Measurements from ENCODE around the gene FRMD4B. TPM values are rescaled to one million over a fixed set of nuclear protein-coding genes. Genes with fewer than 3 reads are reported as not detected.

Gene FRMD4B
- total RNA-seq, 4 donors from 2014 or later, result 15.5 to 36.7 (median 26.0) TPM

- Histone ChIP-seq H3K9me3 (no peaks in the 10 kb centered on the region), H3K4me1 (no peaks in the 10 kb centered on the region), H3K27me3 (no peaks in the 10 kb centered on the region), H3K4me3 (no peak overlapping the region), H3K36me3 (no peaks in the 10 kb centered on the region), H3K27ac (no peak overlapping the region)
- intact Hi-C loops (cut with DNase I; ENCODE audit: low total_unique reads), result no loop called here
- TF ChIP-seq EP300 (IDR thresholded peaks at IDR 0.05; ENCODE audit: low read depth) (no peak), POLR2AphosphoS5 (IDR thresholded peaks at IDR 0.05) (no peak), POLR2A (IDR thresholded peaks at IDR 0.05) (no peak)
- TF ChIP-seq, protein P1, sequence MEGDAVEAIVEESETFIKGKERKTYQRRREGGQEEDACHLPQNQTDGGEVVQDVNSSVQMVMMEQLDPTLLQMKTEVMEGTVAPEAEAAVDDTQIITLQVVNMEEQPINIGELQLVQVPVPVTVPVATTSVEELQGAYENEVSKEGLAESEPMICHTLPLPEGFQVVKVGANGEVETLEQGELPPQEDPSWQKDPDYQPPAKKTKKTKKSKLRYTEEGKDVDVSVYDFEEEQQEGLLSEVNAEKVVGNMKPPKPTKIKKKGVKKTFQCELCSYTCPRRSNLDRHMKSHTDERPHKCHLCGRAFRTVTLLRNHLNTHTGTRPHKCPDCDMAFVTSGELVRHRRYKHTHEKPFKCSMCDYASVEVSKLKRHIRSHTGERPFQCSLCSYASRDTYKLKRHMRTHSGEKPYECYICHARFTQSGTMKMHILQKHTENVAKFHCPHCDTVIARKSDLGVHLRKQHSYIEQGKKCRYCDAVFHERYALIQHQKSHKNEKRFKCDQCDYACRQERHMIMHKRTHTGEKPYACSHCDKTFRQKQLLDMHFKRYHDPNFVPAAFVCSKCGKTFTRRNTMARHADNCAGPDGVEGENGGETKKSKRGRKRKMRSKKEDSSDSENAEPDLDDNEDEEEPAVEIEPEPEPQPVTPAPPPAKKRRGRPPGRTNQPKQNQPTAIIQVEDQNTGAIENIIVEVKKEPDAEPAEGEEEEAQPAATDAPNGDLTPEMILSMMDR (IDR thresholded peaks at IDR 0.05), result no peak
- 89 to 91% methylated on average over 3 of the region's 3 CpGs for WGBS, 2 donors (ENCODE audit: low coverage in 1 of 2)
- no peak for DNase-seq
- in situ Hi-C loops (cut with MboI; ENCODE audit: low pct_ligation_motif_present in 1 of 4, low pct_unique_long_range_greater_than_20kb in 1 of 4, low sequenced_read_pairs in 3 of 4), result loop anchor here in 1 of 4 donors (25.0 kb wide), 1 partner anchor 811 kb away; no protein-coding TSS in a partner anchor
Measured at GRCh38 chr3:69126216-69126615, 259.7 kb downstream of the FRMD4B start.

GRCh38 chr3:69122403-69122802 lies 263.5 kb downstream of the FRMD4B start, which contains the start of gene LMOD3:
Gene LMOD3, minus strand, starts transcription at chr3:69122595. Its CDS starts 209 bp downstream, at chr3:69122386.
- no peak for DNase-seq
- WGBS, 2 donors (ENCODE audit: low coverage in 1 of 2), result 69 to 73% methylated on average over 2 to 3 of the region's 3 CpGs
- intact Hi-C loops (cut with DNase I; ENCODE audit: low total_unique reads) (no loop called here), in situ Hi-C loops (cut with MboI; ENCODE audit: low pct_ligation_motif_present in 1 of 4, low pct_unique_long_range_greater_than_20kb in 1 of 4, low sequenced_read_pairs in 3 of 4) (no loop called here)
- TF ChIP-seq, protein P1 (IDR thresholded peaks at IDR 0.05), result no peak
- TF ChIP-seq EP300 (IDR thresholded peaks at IDR 0.05; ENCODE audit: low read depth), result no peak
- no peak for TF ChIP-seq POLR2A (IDR thresholded peaks at IDR 0.05)
- no peak for TF ChIP-seq POLR2AphosphoS5 (IDR thresholded peaks at IDR 0.05)
- no peaks in the 10 kb centered on the region for H3K27me3 ChIP-seq
- H3K36me3 ChIP-seq, result no peaks in the 10 kb centered on the region
- H3K4me3 ChIP-seq, result no peak within 1 kb of the TSS
- H3K27ac ChIP-seq, result no peak within 1 kb of the TSS
- peaks cover 0 to 3% (median 0%) of the 10 kb centered on the region in 4 donors for H3K4me1 ChIP-seq
- H3K9me3 ChIP-seq, result no peaks in the 10 kb centered on the region

GRCh38 chr3:69121950-69122349 lies 263.9 kb downstream of the FRMD4B start:
- no peak for TF ChIP-seq EP300 (IDR thresholded peaks at IDR 0.05; ENCODE audit: low read depth)
- no peak for TF ChIP-seq POLR2A (IDR thresholded peaks at IDR 0.05)
- TF ChIP-seq POLR2AphosphoS5 (IDR thresholded peaks at IDR 0.05), result no peak
- TF ChIP-seq, protein P1 (IDR thresholded peaks at IDR 0.05), result no peak
- no peak for DNase-seq
- Histone ChIP-seq H3K9me3 (no peaks in the 10 kb centered on the region), H3K4me3 (no peak overlapping the region), H3K4me1 (peaks cover 0 to 3% (median 0%) of the 10 kb centered on the region in 4 donors), H3K27me3 (no peaks in the 10 kb centered on the region), H3K27ac (no peak overlapping the region), H3K36me3 (no peaks in the 10 kb centered on the region)
- intact Hi-C loops (cut with DNase I; ENCODE audit: low total_unique reads) (no loop called here), in situ Hi-C loops (cut with MboI; ENCODE audit: low pct_ligation_motif_present in 1 of 4, low pct_unique_long_range_greater_than_20kb in 1 of 4, low sequenced_read_pairs in 3 of 4) (no loop called here)
- whole genome bisulfite sequencing, 2 donors (ENCODE audit: low coverage in 1 of 2), result 60 to 67% methylated on average over 7 to 8 of the region's 8 CpGs

GRCh38 chr3:69121513-69121912 lies 264.4 kb downstream of the FRMD4B start:
- Histone ChIP-seq H3K36me3 (no peaks in the 10 kb centered on the region), H3K4me3 (no peak overlapping the region), H3K27ac (no peak overlapping the region), H3K4me1 (peaks cover 0 to 3% (median 0%) of the 10 kb centered on the region in 4 donors), H3K27me3 (no peaks in the 10 kb centered on the region), H3K9me3 (no peaks in the 10 kb centered on the region)
- intact Hi-C loops (cut with DNase I; ENCODE audit: low total_unique reads) (no loop called here), in situ Hi-C loops (cut with MboI; ENCODE audit: low pct_ligation_motif_present in 1 of 4, low pct_unique_long_range_greater_than_20kb in 1 of 4, low sequenced_read_pairs in 3 of 4) (no loop called here)
- no peak for TF ChIP-seq EP300 (IDR thresholded peaks at IDR 0.05; ENCODE audit: low read depth)
- TF ChIP-seq POLR2AphosphoS5 (IDR thresholded peaks at IDR 0.05), result no peak
- TF ChIP-seq POLR2A (IDR thresholded peaks at IDR 0.05), result no peak
- TF ChIP-seq, protein P1 (IDR thresholded peaks at IDR 0.05), result no peak
- no peak for DNase-seq
- 80 to 82% methylated on average over 4 to 6 of the region's 6 CpGs for WGBS, 2 donors (ENCODE audit: low coverage in 1 of 2)

Measured in transverse colon (tissue), 4 donors.